HL-60 (cell line): ENCODE measurements around the gene FARS2.

Experiments
- CTCF ChIP-seq: IDR thresholded peaks from one replicate; pipeline ENCODE4 v1.5.1; 2011; ENCODE audit warnings: low read length, control low read depth, inconsistent platforms; ENCODE audit not compliant: insufficient read depth
- REST ChIP-seq: IDR thresholded peaks from 2 replicates; pipeline ENCODE4 v1.6.1; 2012; ENCODE audit warnings: low read depth; ENCODE audit not compliant: insufficient replicate concordance

DNA sequence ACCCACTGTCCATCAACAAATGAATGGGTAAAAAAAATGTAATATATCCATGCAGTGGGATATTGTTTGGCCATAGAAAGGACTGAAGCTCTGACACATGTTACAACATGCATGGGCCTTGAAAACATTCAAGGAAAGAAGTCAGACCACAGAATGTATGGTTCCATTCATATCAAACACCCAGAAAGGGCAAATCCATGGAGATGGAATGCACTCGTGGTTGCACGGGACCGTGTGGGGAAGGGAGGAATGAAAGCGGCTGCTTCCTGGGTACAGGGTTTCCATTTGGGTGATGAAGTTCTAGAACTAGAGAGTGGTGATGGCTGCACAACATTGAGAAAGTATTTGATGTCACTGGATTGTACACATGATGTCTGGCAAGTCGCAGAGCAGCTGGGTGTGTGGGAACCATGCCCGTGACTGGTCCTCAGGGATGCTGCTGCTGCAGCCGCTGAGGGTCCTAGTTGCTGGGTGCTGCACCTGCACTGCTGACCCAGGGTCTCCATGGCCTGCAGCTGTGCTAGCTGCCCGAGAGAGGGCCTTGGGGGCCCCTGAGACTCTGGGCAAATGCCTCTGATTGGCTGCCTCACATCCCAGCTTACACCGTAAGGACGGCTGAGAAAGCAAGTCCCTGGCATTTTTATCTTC, 525.1 kb downstream of the FARS2 start:
- no peak for TF ChIP-seq REST
- no peak for TF ChIP-seq CTCF
